ENCODE data around the gene GSTT2B.
"Not testable (repeated sequence)": the region's sequence is repeated elsewhere in the genome, so short reads cannot be mapped to it uniquely, and the experiment has no call there.

The GSTT2B gene, protein sequence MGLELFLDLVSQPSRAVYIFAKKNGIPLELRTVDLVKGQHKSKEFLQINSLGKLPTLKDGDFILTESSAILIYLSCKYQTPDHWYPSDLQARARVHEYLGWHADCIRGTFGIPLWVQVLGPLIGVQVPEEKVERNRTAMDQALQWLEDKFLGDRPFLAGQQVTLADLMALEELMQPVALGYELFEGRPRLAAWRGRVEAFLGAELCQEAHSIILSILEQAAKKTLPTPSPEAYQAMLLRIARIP

GRCh38 chr22:23961084-23961771 lies at the start of gene GSTT2B:
GSTT2B (minus strand) TSS chr22:23961195; CDS start chr22:23961131, 64 bp downstream.
- not testable (repeated sequence) for DNase-seq, ATAC-seq

- no peak for DNase-seq
- ATAC-seq: no peak
These were observed 49.0 kb upstream of the GSTT2B start for GRCh38 chr22:24010018-24010391.

DNA sequence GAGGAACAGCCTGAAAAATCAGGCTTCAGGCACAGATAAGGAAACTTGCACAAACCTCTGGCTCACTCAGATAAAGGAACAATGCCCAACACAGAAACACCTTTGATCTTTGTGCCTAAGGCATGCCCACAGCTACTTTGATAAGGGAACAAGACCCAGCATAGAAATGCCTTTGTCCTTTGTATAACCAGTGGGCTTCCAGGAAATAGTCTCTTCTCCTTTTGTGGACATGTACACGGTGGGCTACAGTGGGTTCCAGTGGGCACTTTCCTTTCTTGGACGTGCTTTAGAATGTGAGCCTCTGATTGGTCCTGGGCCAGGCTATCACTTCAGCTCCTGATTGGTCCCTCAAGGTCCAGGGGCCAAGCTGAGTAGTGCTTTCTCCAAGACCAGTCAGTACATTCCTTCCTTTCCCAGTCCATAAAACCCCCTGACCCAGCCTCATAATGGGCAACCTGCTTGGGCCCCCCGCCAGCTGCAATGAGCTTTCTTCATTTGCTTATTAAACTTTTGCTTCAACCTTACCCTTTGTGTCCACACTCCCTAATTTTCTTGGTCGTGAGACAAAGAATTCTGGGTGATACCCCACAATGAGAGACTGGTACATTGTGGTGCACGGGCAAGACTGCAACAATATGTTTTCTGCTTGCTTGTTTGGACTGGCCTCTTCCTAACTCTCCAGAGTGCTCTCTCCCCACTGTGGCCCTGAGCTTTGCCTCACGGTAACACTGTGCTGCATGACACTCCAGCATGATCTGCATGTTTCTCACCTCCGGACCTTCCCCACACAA lies 48.4 kb upstream of the GSTT2B start:
- ATAC-seq (no peak), DNase-seq (no peak)

- DNase-seq: no peak
- no peak for ATAC-seq
These were observed 47.6 kb upstream of the GSTT2B start for GRCh38 chr22:24008381-24009226.

- ATAC-seq (no peak), DNase-seq (no peak)
These were observed 47.0 kb upstream of the GSTT2B start for GRCh38 chr22:24008022-24008283.

- no peak for DNase-seq
These were observed 46.4 kb upstream of the GSTT2B start for GRCh38 chr22:24007253-24008021.

DNA sequence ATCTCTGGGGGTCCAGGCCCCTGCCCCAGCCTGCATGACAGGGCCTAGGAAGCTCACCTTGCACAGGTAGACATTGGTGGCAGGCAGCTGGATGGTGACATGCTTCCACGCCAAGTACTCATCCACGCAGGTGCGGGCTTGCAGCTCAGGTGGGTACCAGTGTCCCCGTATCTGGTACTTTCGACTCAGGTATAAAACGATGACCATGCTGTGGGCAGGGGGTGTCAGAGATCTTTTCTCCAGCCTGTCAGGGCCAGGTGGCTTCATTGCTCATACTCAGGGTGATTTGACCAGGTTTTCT lies 45.9 kb upstream of the GSTT2B start:
- ATAC-seq: no peak
- no peak for DNase-seq

More at GRCh38 chr22:24007253-24008021, 46.4 kb upstream of the GSTT2B start:
- no peak for ATAC-seq

- ATAC-seq (no peak), DNase-seq (no peak)
These were observed 45.4 kb upstream of the GSTT2B start for GRCh38 chr22:24006207-24006913.

- no peak for DNase-seq
- no peak for ATAC-seq
These were observed 44.2 kb upstream of the GSTT2B start, which contains the start of gene GSTT4 for GRCh38 chr22:24005201-24005600. GSTT4 (minus strand) TSS chr22:24005453; CDS start chr22:24005356, 97 bp downstream.

GRCh38 chr22:24003887-24004286 lies 42.9 kb upstream of the GSTT2B start:
- ATAC-seq (no peak), DNase-seq (no peak)

DNA sequence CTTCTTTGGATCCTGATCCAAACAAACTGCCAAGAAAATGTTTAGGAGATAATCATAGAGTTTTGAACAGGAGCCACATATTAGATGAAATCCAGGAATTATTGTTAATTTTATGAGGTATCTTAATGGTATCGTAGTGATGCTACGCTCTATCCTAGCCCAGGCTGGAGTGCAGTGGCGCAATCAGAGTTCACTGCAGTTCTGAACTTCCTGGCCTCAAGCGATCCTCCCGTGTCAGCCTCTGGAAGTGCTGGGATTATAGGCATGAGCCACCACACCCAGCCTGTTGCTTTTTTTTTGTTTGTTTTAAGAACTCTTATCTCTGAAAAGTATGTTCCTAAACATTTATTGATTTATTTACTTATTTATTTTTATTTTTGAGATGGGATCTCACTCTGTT lies 41.9 kb upstream of the GSTT2B start:
- ATAC-seq (no peak), DNase-seq (no peak)

DNA sequence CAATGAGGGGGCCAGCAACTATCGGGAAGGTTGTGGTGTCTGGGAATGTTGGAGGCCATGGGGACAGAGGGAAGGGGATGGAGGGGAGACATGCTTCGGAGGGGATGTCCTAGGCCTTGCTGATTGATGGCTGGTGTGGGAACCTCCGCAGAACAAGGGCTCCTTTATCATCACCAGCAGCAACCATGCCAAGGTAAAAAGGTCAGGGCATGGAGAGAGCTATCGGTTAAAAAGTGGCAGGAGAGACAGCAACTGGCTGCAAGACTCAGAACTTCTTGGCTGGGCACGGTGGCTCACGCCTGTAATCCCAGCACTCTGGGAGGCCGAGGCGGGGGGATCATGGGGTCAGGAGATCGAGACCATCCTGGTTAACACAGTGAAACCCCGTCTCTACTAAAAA lies 41.3 kb upstream of the GSTT2B start:
- ATAC-seq (no peak), DNase-seq (no peak)

DNA sequence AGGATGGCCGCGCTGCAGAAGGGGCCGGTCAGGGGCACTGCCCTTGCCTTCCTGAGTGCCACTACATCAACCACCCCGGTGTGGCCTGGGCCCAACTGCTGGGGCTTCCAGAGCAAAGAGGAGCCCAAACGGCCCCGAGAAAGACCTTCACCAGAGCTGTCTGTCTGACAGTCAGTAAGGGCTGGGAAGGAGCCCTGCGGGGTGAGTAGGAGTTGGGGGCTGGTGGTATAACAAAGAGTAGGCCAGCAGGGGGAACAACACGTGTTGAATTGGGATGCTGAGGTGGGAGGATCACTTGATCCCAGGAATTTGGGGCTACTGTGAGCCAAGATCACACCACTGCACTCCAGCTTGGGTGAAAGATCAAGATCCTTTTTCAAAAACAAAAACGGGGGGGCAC lies 40.3 kb upstream of the GSTT2B start:
- ATAC-seq: no peak
- no peak for DNase-seq

DNA sequence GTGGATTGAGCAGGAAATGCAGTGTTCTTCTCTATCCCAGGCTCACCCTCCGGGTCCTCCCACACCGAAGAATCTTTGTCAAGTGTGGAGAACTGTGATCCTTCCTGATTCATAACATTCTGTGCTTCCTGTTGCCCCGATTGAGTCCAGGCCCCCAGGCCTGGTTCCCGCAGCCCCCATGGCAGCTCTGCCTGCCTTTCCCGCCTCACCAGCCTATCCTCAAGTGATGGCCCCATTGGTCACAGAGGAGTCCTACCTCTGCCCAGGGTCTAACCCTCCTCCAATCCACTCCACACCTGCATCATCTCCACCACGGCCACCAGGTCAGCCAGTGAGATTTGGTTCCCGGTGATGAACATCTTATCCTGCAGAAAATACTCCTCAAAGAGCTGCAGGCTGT lies 38.8 kb upstream of the GSTT2B start:
- not testable (repeated sequence) for ATAC-seq, DNase-seq

GRCh38 chr22:23997092-23997491 lies 36.1 kb upstream of the GSTT2B start:
- ATAC-seq (no peak), DNase-seq (no peak)

- DNase-seq, ATAC-seq: not testable (repeated sequence)
These were observed 32.7 kb upstream of the GSTT2B start for GRCh38 chr22:23993581-23994177.

- not testable (repeated sequence) for ATAC-seq, DNase-seq
These were observed 32.1 kb upstream of the GSTT2B start for GRCh38 chr22:23993080-23993479.

GRCh38 chr22:23989583-23990244 lies 28.7 kb upstream of the GSTT2B start:
- peak; percentile 44 for ATAC-seq

DNA sequence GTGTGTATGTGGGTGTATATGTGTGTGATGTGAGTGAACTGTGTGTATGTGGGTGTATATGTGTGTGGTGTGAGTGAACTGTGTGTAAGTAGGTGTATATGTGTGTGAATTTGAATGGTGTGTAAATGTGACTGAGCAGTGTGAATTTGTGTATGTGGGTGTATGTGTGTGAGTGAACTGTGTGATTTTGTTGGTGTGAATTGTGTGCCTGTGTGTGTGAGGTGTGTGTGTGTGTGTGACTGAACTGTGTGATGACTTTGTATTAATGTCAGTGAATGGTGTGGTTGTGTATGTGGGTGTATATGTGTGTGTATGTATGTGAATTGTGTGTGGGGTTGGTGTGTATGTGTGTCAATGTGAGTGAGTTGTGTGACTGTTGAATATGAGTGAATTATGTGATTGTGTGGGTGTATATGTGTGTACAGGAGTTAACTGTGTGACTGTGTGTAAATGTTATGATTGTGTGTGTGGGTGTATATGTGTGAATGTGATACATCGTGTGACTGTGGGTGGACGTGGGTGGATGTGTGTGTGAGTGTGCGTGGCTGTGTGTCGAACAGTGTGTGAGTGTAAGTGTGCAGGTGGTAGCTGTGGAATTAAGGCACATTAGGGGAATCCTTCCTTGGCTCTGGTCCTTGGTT lies 25.7 kb upstream of the GSTT2B start:
- not testable (repeated sequence) for ATAC-seq, DNase-seq

More at GRCh38 chr22:23989583-23990244, 28.7 kb upstream of the GSTT2B start:
- DNase-seq: not testable (repeated sequence)

All from stimulated activated naive CD8-positive, alpha-beta T cell treated with anti-CD3 and anti-CD28 coated beads, Interleukin-15, Interleukin-2, amounts not matched to agents 100 U/mL and 50 U/mL, for 24 hours (primary cell).